NCI-H1436 treated with DMSO at 0.1 percent for 48 hours (cell line): Measurements from ENCODE around the gene RHCE.
"Not testable (repeated sequence)": the region's sequence is repeated elsewhere in the genome, so short reads cannot be mapped to it uniquely, and the experiment has no call there.

ENCODE experiments used
- DNase-seq: peaks from one replicate; lab custom pipeline; 2025; lab: John Stamatoyannopoulos, UW

Gene RHCE

DNA sequence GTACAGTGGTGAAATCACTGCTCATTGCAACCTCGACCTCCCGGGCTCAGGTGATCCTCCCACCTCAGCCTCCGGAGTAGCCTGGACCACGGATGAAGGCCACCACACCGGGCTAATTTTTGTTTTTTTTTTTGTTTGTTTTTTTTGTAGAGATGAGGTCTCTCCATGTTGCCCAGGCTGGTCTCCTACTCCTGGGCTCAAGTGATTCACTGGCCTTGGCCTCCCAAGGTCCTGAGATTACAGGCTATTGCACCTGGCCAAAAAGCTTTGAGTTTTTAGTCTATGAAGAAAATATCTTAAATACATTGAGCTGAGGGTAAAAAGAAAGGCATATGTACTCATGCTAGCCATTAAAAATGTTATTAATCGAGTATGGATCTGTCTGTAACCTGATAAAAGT is 78.9 kb downstream of the RHCE start:
- no peak for DNase-seq

DNA sequence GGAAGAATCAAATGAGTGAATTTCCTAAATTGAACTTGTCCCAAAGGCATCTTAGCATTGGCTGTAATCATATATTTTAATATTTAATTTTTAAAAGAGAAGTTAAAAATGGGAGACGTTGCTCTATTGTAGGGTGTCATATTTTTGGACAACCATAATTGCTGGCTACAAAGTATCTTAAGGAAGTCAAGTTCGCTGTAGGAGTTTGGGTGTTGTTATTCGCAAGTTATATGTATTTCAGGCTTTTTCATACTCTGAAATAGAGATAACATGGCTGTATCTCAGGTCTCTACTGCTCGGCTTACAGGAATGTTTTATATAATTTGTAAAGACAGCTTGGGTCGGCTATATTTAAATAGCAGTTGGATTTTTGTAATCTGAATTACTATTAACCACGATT is 81.6 kb downstream of the RHCE start:
- DNase-seq = no peak

DNA sequence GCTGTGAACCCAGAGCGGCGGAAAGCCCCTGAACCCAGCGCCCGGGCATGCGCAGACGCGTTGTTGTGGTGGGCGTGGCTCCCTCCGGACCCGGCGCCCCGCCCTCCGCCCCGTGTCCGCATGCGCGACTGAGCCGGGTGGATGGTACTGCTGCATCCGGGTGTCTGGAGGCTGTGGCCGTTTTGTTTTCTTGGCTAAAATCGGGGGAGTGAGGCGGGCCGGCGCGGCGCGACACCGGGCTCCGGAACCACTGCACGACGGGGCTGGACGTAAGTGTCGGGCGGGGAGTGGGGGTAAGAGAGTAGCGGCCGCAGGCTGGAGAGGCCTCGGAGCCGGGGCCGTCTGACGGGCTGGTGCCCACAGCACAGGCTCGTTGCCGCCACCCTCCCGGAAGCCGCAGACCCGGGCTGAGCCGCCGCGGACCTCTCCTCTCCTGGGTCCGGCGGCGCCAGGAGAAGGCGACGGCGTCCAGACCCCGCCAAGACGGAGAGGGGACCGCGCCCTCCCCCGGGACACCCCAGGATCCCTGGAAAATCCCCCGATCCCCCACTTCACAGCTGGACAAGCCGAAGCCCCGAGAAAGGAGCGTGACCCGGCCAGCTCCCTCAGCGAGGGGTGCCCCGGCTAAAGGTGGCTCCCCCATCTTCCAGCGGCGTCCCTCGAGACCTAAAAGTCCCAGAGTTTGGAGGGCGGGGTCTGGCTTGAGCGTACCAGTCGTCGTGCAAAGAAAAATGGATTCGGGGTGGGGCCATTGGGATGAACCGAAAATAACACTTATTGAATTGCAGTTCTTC is 82.2 kb downstream of the RHCE start, which contains the start of gene TMEM50A:
Gene TMEM50A, plus strand, starts transcription at position 147 of the 794 bp plus-strand sequence. CDS start 2,153 bp downstream, outside the sequence.
- DNase-seq = no peak

DNA sequence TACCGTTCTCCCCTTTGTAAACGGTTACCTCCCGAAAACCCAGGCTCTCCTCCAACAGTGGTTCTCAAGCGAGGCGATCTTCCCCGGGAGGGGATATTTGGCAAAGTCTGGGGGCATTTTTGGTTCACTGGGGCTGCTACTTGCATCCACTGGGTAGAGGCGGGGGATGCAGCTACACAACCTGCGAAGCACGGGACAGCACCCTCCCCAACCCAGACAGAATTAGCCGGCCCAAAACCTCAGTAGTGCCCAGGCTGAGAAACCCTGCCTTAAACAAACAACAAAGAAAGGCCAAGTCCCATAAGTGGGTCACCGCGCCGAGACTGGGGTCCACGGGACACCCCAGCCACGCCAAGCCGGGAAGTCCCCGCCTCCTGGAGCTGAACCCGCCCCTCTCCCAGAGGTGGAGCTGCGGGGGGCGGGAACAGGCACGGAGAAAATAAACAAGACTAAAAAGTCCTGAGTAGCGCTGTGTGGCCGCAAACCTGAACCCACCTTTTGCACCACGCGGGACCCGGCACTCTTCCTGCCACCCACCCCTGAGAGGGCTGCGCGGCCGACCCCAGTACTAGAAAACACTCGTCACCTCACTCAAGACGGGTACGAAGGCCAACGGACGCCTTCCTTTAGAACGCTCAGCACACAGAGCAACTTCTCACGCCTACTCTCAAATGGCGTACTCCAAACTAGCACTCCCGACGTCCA is 83.0 kb downstream of the RHCE start:
- not testable (repeated sequence) for DNase-seq

DNA sequence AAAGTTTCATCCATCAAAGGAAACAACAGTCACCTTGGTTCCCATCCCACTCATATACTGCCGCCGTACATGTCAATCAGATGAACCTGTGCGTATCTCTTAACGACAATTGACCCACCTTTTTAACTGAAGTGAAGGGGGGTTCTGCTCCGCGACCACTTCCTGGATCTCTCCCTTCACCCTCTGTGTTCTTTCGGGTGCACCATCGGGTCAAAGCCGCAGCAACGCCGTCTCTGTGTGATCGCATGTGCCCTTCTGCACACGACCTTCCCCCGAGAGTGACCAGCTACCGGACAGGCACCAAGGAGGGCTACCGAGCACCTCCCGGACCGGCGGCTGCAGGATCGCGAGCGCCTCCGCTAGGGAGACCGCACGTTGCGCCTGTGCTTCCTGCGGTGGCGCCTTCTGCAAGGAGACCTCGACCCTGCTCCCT is 83.7 kb downstream of the RHCE start:
- not testable (repeated sequence) for DNase-seq

DNA sequence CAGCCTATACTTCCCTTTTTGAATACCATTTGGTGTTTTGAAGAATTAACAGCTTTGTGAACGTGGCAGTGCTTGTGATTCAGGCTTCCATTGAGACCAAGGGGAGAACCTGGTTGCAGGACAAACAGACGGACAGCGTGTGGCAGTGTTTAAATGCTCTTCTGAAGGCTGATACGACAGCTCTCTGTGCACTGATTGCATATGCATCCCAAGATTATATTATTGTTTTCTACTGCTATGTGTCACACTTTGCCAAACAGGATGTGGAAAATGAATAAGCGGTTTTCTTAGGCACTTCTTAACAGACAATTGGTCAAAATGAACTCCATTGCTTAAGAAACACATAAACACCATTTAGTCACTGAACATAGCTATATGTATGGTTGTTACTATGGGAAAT is 90.7 kb downstream of the RHCE start:
- DNase-seq = not testable (repeated sequence)

DNA sequence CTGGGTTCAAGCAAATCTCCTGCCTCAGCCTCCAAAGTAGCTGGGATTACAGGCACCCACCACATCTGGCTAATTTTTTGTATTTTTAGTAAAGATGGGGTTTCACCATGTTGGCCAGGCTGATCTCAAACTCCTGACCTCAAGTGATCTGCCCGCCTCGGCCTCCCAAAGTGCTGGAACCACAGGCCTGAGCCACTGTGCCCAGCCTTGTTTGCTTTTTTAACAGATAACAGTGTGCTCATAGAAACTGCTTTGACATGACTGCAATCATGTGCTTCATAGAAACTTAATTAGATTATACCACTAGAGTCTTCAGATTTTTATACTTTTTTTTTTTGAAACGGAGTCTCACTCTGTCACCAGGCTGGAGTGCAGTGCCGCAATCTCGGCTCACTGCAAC is 91.3 kb downstream of the RHCE start:
- not testable (repeated sequence) for DNase-seq

DNA sequence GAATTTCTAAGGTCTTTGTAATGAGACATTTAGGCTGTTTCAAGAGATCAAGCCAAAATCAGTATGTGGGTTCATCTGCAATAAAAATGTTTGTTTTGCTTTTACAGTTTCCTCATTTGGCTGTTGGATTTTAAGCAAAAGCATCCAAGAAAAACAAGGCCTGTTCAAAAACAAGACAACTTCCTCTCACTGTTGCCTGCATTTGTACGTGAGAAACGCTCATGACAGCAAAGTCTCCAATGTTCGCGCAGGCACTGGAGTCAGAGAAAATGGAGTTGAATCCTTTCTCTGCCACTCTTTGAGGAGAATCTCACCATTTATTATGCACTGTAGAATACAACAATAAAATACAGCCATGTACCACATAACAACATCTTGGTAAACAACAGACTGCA is 91.8 kb downstream of the RHCE start:
- not testable (repeated sequence) for DNase-seq

DNA sequence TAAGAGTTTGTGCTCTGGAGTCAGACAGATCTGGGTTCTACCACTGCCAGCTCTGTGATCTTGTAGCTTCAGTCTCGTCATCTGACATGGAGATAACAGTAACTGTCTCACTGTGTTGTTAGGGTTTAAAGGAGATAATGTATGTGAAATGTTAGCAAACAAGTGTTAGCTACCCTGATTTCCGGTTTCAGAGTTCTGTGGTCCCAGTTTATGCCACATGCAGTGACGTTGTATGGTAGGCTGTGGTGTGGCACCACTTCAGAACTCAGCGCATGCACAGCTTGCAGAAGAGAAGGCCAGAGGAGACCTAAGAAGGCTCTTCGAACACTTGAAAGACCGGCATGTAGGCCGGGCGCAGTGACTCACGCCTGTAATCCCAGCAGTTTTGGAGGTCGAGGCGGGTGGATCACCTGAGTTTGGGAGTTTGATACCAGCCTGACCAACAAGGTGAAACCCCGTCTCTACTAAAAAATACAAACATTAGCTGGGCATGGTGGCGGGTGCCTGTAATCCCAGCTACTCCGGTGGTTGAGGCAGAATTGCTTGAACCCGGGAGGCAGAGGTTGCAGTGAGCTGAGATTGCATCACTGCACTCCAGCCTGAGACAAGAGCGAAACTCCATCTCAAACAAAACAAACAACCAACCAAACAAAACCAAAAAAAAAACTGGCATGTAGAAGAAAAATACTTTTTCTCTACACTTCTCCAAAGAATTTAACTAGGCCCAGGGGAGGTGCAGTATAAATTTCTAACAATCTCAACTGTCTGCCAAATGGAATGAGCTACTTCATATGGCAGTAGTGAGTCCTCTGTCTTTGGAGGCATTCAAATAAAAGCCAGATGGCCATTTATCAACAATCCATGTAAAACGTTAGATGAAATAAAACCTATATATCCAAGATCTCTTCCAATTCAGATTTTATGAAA is 92.5 kb downstream of the RHCE start:
- DNase-seq = not testable (repeated sequence)

DNA sequence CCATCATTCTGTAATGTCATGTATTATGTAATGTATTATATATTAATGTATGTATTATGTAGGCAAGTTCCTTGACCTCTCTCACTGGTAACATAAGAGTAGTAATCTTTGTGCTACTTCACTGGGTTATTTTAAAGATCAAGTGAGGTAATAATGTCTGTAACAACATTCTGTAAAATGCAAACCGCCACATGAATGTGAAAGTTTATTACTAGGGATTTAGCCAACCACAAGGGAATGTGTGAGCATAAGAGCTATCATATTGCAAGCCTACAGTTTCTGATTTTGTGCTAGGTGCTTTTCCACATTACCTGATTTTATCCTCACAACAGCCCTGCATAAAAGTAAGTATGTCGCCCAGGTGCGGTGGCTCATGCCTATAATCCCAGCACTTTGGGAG is 96.2 kb downstream of the RHCE start:
- not testable (repeated sequence) for DNase-seq

DNA sequence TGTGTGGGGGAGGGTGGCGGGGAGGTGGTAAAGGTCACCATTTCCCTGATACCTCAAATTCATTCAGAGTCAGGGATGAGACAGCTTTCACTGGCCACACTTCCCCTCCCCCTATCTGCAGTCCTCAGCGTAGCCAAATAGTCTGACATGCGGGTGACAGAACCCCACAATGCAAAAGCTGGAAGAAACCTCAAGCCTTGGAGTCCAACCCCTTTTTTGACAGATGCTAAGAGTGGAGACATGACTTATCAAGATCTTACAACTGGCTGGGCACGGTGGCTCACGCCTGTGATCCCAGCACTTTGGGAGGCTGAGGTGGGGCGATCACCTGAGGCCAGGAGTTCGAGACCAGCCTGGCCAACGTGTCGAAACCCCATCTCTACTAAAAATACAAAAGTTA is 98.5 kb downstream of the RHCE start:
- DNase-seq = not testable (repeated sequence)

DNA sequence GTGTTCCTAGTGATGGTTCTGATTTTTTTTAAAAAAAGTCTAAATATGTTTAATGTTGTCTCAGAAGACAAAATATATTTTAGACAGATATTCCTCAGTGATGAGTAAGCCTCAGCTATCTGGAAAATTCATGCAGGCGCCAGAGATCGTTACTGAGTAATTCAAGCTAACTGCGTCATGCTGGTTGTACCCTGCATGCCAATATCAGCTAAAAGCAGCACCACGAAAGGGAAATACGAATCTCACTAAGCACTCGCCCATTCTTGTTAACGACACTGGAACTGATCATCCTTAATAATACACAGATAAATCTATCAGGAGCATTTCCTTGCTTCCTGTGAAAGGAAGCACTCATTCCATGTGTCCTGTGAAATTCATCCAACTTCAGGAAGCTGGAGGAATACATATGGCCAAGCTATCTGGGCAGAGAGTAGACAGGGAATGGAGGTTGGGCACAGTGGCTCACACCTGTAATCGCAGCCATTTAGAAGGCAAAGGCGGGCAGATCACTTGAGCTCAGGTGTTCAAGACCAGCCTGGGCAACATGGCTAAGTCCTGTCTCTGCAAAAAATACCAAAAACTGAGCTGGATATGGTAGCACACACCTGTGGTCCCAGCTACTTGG is 100.2 kb downstream of the RHCE start:
- not testable (repeated sequence) for DNase-seq

DNA sequence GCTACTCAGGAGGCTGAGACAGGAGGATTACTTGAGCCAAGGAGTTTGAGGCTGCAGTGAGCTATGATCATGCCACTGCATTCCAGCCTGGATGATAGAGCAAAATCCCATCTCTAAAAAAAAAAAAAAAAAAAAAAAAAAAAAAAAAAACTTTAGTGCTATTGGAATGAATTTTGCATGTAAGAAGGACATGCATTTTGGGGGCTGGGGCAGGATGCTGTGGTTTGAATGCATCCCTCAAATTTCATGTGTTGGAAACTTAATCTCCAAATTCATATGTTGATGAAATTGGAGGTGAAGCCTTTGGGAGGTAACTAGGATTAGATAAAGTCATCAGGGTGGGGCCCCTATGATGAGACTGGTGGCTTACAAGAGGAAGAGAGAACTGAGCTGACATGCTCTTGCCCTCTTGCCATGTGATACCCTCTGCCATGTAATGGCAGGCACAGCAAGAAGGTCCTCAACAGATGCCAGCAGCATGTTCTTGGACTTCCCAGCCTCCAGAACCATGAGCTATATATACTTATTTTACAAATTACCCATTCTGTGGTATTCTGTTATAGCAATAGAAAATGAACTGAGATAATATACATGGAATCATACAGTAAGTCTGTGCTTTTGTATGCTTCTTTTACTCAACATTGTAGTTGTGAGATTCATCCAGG is 107.7 kb downstream of the RHCE start:
- not testable (repeated sequence) for DNase-seq
